PC-9 (cell line): Measurements from ENCODE around the gene CFC1.
"Not testable (repeated sequence)": the region's sequence is repeated elsewhere in the genome, so short reads cannot be mapped to it uniquely, and the experiment has no call there.

Source experiments
- CTCF ChIP-seq: fragments of 200-600 bp; sonication (generic); conservative IDR thresholded peaks from 2 replicates; pipeline ENCODE4 v1.6.1; 2017; ENCODE audit warnings: mixed run types, antibody characterized with exemption, mild to moderate bottlenecking, moderate library complexity
- EZH2 ChIP-seq: fragments of 200-600 bp; sonication (generic); IDR thresholded peaks from 2 replicates; pipeline ENCODE4 v1.8.0; 2017; ENCODE audit warnings: antibody characterized with exemption, low read depth

- TF ChIP-seq CTCF, EZH2: not testable (repeated sequence)
Observed at GRCh38 chr2:130588688-130589458, 10.5 kb downstream of the CFC1 start.
